GM12892 (cell line): ENCODE measurements around the gene MON2. TPM values are rescaled to one million over a fixed set of nuclear protein-coding genes. Genes with fewer than 3 reads are reported as not detected.
"Not testable (repeated sequence)": the region's sequence is repeated elsewhere in the genome, so short reads cannot be mapped to it uniquely, and the experiment has no call there.

Experiments
- DNase-seq: peaks from one replicate; pipeline ENCODE4 v3.0.0; 2011; ENCODE audit not compliant: insufficient read length
- FAIRE-seq: peaks from 2 replicates; lab custom pipeline; 2011; peaks lifted over from hg19 to GRCh38; lab: Jason Lieb, UNC
- POLR2A ChIP-seq: IDR thresholded peaks from 2 replicates; pipeline ENCODE4 v1.6.1; 2011; ENCODE audit warnings: low read depth, low read length, control low read depth
- POLR2AphosphoS5 ChIP-seq: IDR thresholded peaks from 2 replicates; pipeline ENCODE4 v1.6.1; 2011; ENCODE audit warnings: low read depth, low read length, control low read depth
- TAF1 ChIP-seq: IDR thresholded peaks from 2 replicates; pipeline ENCODE4 v1.6.1; 2011; ENCODE audit warnings: low read depth, mild to moderate bottlenecking, control low read depth, low read length, borderline replicate concordance
- polyA plus RNA-seq: library from polyadenylated mRNA; unstranded; fragments of >200 nt; gene quantifications from one replicate; pipeline ENCODE4 v1.2.1, GENCODE V29; 2012; ENCODE audit warnings: missing spikeins, inconsistent platforms; ENCODE audit not compliant: missing spikeins

MON2 gene
- polyA plus RNA-seq, result 27.2 TPM

GRCh38 chr12:62466594-62467491 lies at the start of gene MON2:
Gene MON2, plus strand, starts transcription at chr12:62466826. Its CDS starts 382 bp downstream, at chr12:62467208.
- FAIRE-seq (peak; percentile 94), DNase-seq (peak; percentile 82)
- peak; percentile 76 for TF ChIP-seq POLR2AphosphoS5
- TF ChIP-seq POLR2A, result peak; percentile 94
- TF ChIP-seq TAF1, result peak; percentile 88

- no peak for DNase-seq
- no peak for TF ChIP-seq TAF1
- no peak for TF ChIP-seq POLR2A
- no peak for TF ChIP-seq POLR2AphosphoS5
- no peak for FAIRE-seq
Measured at GRCh38 chr12:62426089-62426488, 40.5 kb upstream of the MON2 start.

- no peak for TF ChIP-seq POLR2A
- TF ChIP-seq POLR2AphosphoS5, result no peak
- no peak for TF ChIP-seq TAF1
- no peak for FAIRE-seq
- DNase-seq, result no peak
Measured at GRCh38 chr12:62429457-62429856, 37.2 kb upstream of the MON2 start.

- FAIRE-seq (peak; percentile 44), DNase-seq (no peak)
- TF ChIP-seq POLR2AphosphoS5 (no peak), POLR2A (no peak), TAF1 (no peak)
Measured at GRCh38 chr12:62434494-62435302, 31.9 kb upstream of the MON2 start.

GRCh38 chr12:62435303-62436163 lies 31.1 kb upstream of the MON2 start:
- peak; percentile 85 for FAIRE-seq
- DNase-seq, result peak; percentile 46
- TF ChIP-seq POLR2AphosphoS5 (no peak), POLR2A (no peak), TAF1 (no peak)

GRCh38 chr12:62436164-62436503 lies 30.5 kb upstream of the MON2 start:
- no peak for FAIRE-seq
- TF ChIP-seq POLR2A, result no peak
- no peak for TF ChIP-seq POLR2AphosphoS5
- TF ChIP-seq TAF1, result no peak
- no peak for DNase-seq

GRCh38 chr12:62438098-62438692 lies 28.4 kb upstream of the MON2 start:
- DNase-seq (no peak), FAIRE-seq (peak; percentile 74)
- no peak for TF ChIP-seq TAF1

- FAIRE-seq (no peak), DNase-seq (no peak)
- TF ChIP-seq TAF1, result no peak
Measured at GRCh38 chr12:62446754-62447452, 19.7 kb upstream of the MON2 start.

- TF ChIP-seq POLR2AphosphoS5, result no peak
- no peak for TF ChIP-seq POLR2A
- TF ChIP-seq TAF1, result no peak
- FAIRE-seq, result no peak
Measured at GRCh38 chr12:62448436-62448835, 18.2 kb upstream of the MON2 start.

GRCh38 chr12:62455429-62455828 lies 11.2 kb upstream of the MON2 start:
- FAIRE-seq, DNase-seq: not testable (repeated sequence)

More at GRCh38 chr12:62448436-62448835, 18.2 kb upstream of the MON2 start:
- no peak for DNase-seq

- no peak for TF ChIP-seq TAF1
- no peak for TF ChIP-seq POLR2A
- no peak for TF ChIP-seq POLR2AphosphoS5
- no peak for DNase-seq
Measured at GRCh38 chr12:62458626-62459025, 8.0 kb upstream of the MON2 start.

More at GRCh38 chr12:62458626-62459025, 8.0 kb upstream of the MON2 start:
- FAIRE-seq, result no peak
